ENCODE measurements around the gene CWC22.

DNA sequence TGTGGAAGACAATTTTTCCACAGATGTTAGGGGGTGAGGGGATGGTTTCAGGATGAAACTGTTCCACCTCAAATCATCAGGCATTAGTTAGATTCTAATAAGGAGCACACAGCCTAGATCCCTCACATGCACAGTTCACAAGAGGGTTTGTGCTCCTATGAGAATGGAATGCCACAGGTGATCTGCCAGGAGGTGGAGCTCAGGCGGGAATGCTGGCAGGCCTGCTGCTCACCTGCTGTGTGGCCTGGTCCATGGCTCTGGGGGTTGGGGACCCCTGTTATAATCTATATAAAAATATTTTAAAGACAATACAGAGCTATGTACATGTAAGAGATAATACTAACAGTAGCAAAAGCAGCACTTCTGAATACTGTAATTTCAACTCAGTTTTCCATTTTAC, 19.2 kb downstream of the CWC22 start:
- TF ChIP-seq, protein P1, sequence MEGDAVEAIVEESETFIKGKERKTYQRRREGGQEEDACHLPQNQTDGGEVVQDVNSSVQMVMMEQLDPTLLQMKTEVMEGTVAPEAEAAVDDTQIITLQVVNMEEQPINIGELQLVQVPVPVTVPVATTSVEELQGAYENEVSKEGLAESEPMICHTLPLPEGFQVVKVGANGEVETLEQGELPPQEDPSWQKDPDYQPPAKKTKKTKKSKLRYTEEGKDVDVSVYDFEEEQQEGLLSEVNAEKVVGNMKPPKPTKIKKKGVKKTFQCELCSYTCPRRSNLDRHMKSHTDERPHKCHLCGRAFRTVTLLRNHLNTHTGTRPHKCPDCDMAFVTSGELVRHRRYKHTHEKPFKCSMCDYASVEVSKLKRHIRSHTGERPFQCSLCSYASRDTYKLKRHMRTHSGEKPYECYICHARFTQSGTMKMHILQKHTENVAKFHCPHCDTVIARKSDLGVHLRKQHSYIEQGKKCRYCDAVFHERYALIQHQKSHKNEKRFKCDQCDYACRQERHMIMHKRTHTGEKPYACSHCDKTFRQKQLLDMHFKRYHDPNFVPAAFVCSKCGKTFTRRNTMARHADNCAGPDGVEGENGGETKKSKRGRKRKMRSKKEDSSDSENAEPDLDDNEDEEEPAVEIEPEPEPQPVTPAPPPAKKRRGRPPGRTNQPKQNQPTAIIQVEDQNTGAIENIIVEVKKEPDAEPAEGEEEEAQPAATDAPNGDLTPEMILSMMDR (IDR thresholded peaks at IDR 0.05; ENCODE audit: insufficient read depth, low read length) = no peak
- no peak for TF ChIP-seq SPI1 (IDR thresholded peaks at IDR 0.05; ENCODE audit: borderline replicate concordance, low read depth)
- no peak for TF ChIP-seq POLR2AphosphoS5 (IDR thresholded peaks at IDR 0.05; ENCODE audit: low read depth)
- TF ChIP-seq, protein P2, sequence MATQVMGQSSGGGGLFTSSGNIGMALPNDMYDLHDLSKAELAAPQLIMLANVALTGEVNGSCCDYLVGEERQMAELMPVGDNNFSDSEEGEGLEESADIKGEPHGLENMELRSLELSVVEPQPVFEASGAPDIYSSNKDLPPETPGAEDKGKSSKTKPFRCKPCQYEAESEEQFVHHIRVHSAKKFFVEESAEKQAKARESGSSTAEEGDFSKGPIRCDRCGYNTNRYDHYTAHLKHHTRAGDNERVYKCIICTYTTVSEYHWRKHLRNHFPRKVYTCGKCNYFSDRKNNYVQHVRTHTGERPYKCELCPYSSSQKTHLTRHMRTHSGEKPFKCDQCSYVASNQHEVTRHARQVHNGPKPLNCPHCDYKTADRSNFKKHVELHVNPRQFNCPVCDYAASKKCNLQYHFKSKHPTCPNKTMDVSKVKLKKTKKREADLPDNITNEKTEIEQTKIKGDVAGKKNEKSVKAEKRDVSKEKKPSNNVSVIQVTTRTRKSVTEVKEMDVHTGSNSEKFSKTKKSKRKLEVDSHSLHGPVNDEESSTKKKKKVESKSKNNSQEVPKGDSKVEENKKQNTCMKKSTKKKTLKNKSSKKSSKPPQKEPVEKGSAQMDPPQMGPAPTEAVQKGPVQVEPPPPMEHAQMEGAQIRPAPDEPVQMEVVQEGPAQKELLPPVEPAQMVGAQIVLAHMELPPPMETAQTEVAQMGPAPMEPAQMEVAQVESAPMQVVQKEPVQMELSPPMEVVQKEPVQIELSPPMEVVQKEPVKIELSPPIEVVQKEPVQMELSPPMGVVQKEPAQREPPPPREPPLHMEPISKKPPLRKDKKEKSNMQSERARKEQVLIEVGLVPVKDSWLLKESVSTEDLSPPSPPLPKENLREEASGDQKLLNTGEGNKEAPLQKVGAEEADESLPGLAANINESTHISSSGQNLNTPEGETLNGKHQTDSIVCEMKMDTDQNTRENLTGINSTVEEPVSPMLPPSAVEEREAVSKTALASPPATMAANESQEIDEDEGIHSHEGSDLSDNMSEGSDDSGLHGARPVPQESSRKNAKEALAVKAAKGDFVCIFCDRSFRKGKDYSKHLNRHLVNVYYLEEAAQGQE (IDR thresholded peaks at IDR 0.05; ENCODE audit: insufficient replicate concordance, low read depth) = no peak
- TF ChIP-seq GABPA (IDR thresholded peaks at IDR 0.05; ENCODE audit: low read depth) = no peak
